COLO668 (cell line): Measurements from ENCODE around the gene CDK11B.
"Not testable (repeated sequence)": the region's sequence is repeated elsewhere in the genome, so short reads cannot be mapped to it uniquely, and the experiment has no call there.

Experiments used
- DNase-seq: peaks from one replicate; lab custom pipeline; 2025; ENCODE audit not compliant: unreplicated experiment; lab: John Stamatoyannopoulos, UW

The CDK11B gene

GRCh38 chr1:1600861-1601563 lies 57.8 kb downstream of the CDK11B start:
- DNase-seq = no peak

- DNase-seq = no peak
These were observed 58.6 kb downstream of the CDK11B start, which contains the start of gene FNDC10 for GRCh38 chr1:1599935-1600860. TSS of gene FNDC10 (minus strand) at chr1:1600135. CDS start at chr1:1600015, 120 bp downstream.

- peak; percentile 81 for DNase-seq
These were observed 59.5 kb downstream of the CDK11B start for GRCh38 chr1:1599030-1599934.

GRCh38 chr1:1598720-1599029 lies 60.1 kb downstream of the CDK11B start:
- DNase-seq = no peak

GRCh38 chr1:1598051-1598719 lies 60.6 kb downstream of the CDK11B start:
- no peak for DNase-seq

- DNase-seq = peak; percentile 59
These were observed 61.4 kb downstream of the CDK11B start for GRCh38 chr1:1597275-1597930.

- no peak for DNase-seq
These were observed 62.1 kb downstream of the CDK11B start for GRCh38 chr1:1596493-1597274.

- DNase-seq = not testable (repeated sequence)
These were observed 63.5 kb downstream of the CDK11B start for GRCh38 chr1:1595341-1595740.

GRCh38 chr1:1594602-1595260 lies 64.1 kb downstream of the CDK11B start:
- peak; percentile 91 for DNase-seq

GRCh38 chr1:1593834-1594601 lies 64.8 kb downstream of the CDK11B start:
- no peak for DNase-seq

- no peak for DNase-seq
These were observed 67.4 kb downstream of the CDK11B start for GRCh38 chr1:1591452-1591851.
